ENCODE measurements around the gene ANKRD33.

The ANKRD33 gene

GRCh38 chr12:51862947-51863346, 25.0 kb upstream of the ANKRD33 start:
- no peak for DNase-seq

- DNase-seq: peak in 1 of 2 experiments; percentile 42
Observed at GRCh38 chr12:51863363-51863932, 24.5 kb upstream of the ANKRD33 start.

- peak; percentile 81 to 95 for DNase-seq
Observed at GRCh38 chr12:51863933-51864832, 23.7 kb upstream of the ANKRD33 start.

- peak in 1 of 2 experiments; percentile 41 for DNase-seq
Observed at GRCh38 chr12:51864833-51865670, 22.9 kb upstream of the ANKRD33 start.

DNA sequence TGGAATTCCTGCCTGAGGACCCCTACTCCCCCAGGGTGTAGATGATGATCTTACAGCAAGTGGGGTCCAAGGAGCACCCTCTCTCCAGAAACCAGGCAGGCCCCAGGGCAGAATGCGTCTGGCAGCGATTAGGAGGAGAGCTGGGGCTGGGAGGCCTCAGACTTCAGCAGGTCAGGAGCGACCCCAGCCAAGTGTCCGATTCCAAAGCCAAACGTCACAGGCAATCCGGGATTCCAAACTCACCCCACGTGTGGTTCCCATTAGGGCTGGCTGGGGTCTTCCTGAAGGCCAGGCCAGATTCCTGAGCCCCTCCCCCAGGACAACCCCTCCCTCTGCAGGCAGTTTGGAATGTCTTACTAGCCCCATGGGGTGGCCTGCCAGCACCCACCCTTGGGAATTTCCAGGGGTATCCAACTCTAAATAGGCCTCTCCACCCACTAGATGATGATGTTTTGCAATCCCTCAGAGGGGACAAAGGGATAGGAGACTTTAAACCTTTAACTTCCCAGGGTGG, 22.1 kb upstream of the ANKRD33 start:
- no peak for DNase-seq

DNA sequence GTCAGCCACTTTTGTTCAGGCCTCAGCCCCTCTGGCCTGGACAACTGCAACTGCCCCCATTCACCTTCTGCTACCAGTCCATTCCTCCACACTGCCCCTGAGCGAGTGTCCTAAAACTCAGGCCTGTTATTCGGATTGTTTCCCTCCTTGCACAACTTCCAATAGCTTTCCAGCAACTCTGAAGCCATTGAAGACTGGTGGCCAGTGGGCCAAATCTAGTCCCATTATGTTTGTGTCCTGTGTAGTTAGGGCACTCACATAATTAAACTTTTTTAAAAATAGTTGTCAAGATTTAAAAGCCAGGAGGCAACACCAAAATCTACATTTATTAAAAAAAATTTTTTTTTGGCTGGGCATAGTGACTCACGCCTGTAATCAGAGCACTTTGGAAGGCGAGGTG, 21.6 kb upstream of the ANKRD33 start:
- DNase-seq: no peak

GRCh38 chr12:51866762-51867161, 21.1 kb upstream of the ANKRD33 start:
- DNase-seq: no peak

- DNase-seq: no peak
Observed at GRCh38 chr12:51867371-51867770, 20.5 kb upstream of the ANKRD33 start.

DNA sequence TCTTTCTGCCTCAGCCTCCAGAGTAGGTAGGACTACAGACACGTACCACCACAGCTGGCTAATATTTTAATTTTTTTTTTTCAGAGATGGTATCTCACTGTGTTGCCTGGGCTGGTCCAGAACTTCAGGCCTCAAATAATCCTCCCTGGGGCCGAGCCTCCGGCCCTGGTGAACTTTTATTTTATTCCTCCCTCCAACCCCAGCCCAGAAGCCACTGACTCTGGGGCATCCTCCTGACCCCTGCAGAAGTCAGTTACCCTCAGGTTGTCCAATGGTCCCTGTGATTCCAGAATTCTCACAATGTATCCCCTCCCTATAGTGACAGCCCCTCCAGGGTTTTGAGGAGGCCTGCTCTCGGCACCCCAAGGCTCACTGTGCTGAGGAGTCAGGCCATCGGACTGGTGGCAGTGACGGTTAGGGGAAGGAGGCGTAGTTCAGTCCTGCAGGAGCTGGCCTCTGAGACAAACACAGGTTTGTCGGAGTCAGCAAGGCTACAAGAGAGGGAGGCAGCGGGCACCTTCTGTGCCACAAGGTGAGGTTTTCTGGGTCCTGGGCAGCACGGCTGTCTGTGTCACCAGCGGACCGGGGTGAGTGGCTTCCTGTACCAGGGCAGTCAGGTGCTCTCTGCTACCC, 20.0 kb upstream of the ANKRD33 start:
- DNase-seq: no peak

- peak in 1 of 2 experiments; percentile 66 for DNase-seq
Observed at GRCh38 chr12:51868821-51869495, 18.9 kb upstream of the ANKRD33 start.

DNA sequence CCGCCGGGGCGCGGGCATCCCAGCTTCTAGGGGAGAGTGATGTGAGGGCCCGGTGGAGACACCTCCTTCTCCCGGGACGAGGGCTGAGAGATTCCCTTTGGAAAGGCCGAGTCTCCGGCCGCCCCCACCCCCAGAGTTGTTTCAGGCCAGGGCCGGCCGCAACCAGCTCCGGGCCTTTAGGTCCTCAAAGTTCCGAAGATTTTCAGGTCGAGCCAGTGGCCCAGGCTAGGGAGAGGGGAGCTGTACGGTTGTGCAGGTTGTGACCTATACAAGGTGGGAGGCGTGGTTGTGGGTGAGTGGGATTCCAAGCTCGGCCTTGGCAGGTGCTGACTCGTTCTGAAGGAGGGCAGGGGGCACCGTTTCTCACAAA, 18.4 kb upstream of the ANKRD33 start:
- no peak for DNase-seq

DNA sequence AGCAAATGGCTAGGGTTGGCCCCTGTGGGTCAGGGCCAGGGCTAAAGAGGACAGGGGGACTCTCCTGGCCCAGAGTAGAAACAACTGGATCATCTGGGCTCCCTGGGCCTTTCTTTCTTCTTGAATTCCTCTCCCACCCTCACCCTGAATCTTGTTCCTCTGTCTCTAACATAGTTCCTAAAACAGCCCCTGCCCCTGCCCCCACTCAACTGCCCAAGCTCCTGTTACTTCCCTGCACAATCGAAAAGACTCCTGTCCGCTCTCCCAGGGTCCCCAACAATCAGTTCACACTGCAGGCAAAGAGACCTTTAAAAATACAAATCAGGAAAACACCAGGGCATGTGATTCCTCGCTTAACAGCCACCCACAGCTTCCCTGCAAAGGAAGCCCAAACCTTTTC, 18.0 kb upstream of the ANKRD33 start:
- no peak for DNase-seq

- DNase-seq: no peak
Observed at GRCh38 chr12:51870504-51870903, 17.4 kb upstream of the ANKRD33 start.

DNA sequence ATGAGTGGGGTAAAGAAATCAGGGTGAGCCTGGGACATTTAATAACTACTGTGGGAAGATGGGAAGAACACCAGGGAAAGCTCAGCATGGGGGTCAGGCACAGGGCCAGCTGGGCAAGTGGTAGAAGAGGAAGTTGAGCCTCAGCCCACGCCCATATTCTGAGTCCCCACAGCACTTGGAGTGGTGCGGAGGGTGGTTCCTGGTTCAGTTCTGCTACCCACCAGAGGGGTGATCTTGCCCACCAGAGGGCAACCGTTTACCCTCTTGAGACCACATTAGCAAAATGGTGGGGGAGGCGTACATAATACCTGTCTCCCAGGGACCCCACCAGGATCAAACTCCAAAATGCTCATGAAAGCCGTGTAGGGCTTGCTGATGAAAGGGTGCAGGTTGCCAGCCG, 16.8 kb upstream of the ANKRD33 start:
- no peak for DNase-seq

- no peak for DNase-seq
Observed at GRCh38 chr12:51871918-51872688, 15.8 kb upstream of the ANKRD33 start.

GRCh38 chr12:51872689-51872981, 15.3 kb upstream of the ANKRD33 start:
- DNase-seq: no peak

DNA sequence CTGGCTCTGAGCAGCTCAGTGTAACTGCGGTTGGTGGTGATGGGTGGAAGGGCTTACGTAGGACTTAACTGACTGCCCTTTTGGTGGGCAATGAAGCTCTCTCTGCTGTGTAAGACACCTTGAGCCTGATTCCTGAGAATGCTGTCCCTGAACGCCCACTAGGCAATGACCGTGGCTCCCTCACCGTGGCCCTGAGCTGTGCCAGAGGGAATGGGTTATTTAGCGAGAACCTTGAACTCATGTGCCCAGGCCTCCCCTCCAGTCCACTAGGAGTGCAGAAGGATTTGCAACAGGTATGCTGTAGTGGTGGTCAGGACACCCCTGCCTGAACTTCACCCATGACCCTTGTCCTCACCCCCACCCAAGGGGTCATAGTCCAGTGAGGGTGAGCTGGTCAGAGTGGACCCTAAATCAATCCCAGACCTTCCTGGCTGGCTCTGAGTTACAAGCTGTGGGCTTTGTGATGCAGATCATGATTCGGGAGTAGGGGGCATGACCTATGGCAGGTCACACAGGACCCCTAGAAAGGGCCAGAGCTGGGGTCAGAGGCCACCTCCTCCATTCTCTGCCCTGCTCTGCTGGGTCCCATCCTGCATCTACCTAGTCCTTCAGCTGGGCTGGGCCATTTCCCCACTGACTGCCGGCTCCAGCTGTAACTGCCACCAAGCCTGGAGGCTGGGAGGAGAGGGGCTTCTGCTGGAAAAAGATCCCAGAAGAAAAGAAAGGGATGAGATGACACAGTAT, 14.5 kb upstream of the ANKRD33 start:
- no peak for DNase-seq

- DNase-seq: no peak
Observed at GRCh38 chr12:51874000-51874399, 13.9 kb upstream of the ANKRD33 start.

DNA sequence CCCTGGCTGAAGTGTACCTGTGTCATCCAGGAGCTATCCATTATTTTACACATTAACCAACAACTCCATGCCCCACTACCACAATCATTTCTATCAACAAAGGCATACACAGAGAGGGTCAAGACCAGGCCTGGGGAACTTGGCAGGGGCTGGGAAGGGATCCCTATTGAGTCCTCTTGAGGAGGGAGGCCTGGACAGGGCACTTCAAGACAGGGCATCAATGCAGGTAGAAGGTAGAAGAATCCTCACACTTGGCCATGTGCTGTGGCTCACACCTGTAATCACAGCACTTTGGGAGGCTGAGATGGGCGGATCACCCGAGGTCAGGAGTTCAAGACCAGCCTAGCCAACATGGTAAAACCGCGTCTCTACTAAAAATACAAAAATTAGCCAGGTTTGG, 13.4 kb upstream of the ANKRD33 start:
- DNase-seq: no peak

DNA sequence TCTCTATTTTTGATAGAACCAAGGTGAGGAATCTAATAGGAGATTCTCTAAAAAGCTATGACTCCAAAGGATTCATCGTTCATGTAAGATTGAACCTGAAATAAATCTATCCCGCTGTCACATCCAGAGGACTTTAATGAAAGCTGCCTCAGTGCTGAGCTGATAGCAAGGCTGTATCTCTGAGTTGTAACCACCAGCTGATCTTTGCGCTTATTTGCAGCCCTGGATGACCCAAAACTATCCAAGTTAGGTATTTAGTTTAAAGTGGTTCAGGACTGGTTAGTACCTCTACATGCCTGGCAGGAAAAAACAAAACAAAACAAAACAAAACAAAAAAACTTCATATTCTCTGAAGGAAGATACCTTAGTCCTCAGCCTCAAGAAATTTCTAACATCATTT, 8.8 kb upstream of the ANKRD33 start:
- no peak for DNase-seq

- DNase-seq: no peak
Observed at GRCh38 chr12:51883295-51883694, 4.6 kb upstream of the ANKRD33 start.
